SK-N-SH treated with all-trans-retinoic acid at 6 μM for 48 hours (cell line): ENCODE measurements around the gene MTREX.

Experiments
- BACH2 ChIP-seq: fragments of 250-450 bp; sonication (Bioruptor Pico); IDR thresholded peaks from 2 replicates; pipeline ENCODE4 v1.9.0; 2021; ENCODE audit warnings: mild to moderate bottlenecking, borderline replicate concordance
- RARB ChIP-seq: fragments of 250-450 bp; sonication (Bioruptor Pico); IDR thresholded peaks from 2 replicates; pipeline ENCODE4 v1.8.0; 2021; ENCODE audit warnings: mild to moderate bottlenecking, moderate library complexity
- ZNF565 ChIP-seq: fragments of 450-650 bp; formaldehyde crosslinking; conservative IDR thresholded peaks from 2 replicates; pipeline ENCODE4 v1.5.0; 2020; ENCODE audit warnings: low read depth, mild to moderate bottlenecking, moderate library complexity
- TF ChIP-seq, protein P1 (sequence below): fragments of 250-450 bp; sonication (Bioruptor Pico); IDR thresholded peaks from 2 replicates; pipeline ENCODE4 v1.5.0; 2020; ENCODE audit warnings: mild to moderate bottlenecking, moderate library complexity
- TF ChIP-seq, protein P2 (sequence below): fragments of 250-450 bp; sonication (Bioruptor Pico); IDR thresholded peaks from 2 replicates; pipeline ENCODE4 v1.8.0; 2020; ENCODE audit warnings: mild to moderate bottlenecking, moderate library complexity, borderline replicate concordance

DNA sequence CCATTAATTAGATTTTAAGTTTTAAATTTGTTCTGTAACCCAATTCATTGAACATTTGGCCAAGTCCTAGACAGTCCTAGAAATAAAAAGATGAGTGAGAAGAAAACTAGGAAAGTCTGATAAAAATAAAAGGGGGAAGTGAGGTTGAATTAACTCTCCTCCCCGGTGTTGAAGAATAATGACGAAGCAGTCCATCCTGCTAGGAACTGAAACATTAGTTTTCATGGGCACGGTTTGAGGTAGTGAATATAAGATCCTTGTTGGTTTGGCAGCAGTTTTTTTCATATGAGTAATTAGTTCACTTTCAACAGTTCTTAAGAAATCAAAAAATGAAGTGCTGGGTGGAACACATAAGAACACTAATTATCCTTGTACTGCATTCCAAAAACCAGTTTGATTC, 103.1 kb downstream of the MTREX start:
- TF ChIP-seq, protein P1, sequence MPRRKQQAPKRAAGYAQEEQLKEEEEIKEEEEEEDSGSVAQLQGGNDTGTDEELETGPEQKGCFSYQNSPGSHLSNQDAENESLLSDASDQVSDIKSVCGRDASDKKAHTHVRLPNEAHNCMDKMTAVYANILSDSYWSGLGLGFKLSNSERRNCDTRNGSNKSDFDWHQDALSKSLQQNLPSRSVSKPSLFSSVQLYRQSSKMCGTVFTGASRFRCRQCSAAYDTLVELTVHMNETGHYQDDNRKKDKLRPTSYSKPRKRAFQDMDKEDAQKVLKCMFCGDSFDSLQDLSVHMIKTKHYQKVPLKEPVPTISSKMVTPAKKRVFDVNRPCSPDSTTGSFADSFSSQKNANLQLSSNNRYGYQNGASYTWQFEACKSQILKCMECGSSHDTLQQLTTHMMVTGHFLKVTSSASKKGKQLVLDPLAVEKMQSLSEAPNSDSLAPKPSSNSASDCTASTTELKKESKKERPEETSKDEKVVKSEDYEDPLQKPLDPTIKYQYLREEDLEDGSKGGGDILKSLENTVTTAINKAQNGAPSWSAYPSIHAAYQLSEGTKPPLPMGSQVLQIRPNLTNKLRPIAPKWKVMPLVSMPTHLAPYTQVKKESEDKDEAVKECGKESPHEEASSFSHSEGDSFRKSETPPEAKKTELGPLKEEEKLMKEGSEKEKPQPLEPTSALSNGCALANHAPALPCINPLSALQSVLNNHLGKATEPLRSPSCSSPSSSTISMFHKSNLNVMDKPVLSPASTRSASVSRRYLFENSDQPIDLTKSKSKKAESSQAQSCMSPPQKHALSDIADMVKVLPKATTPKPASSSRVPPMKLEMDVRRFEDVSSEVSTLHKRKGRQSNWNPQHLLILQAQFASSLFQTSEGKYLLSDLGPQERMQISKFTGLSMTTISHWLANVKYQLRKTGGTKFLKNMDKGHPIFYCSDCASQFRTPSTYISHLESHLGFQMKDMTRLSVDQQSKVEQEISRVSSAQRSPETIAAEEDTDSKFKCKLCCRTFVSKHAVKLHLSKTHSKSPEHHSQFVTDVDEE (CRISPR knock-in tag): no peak
- TF ChIP-seq, protein P2, sequence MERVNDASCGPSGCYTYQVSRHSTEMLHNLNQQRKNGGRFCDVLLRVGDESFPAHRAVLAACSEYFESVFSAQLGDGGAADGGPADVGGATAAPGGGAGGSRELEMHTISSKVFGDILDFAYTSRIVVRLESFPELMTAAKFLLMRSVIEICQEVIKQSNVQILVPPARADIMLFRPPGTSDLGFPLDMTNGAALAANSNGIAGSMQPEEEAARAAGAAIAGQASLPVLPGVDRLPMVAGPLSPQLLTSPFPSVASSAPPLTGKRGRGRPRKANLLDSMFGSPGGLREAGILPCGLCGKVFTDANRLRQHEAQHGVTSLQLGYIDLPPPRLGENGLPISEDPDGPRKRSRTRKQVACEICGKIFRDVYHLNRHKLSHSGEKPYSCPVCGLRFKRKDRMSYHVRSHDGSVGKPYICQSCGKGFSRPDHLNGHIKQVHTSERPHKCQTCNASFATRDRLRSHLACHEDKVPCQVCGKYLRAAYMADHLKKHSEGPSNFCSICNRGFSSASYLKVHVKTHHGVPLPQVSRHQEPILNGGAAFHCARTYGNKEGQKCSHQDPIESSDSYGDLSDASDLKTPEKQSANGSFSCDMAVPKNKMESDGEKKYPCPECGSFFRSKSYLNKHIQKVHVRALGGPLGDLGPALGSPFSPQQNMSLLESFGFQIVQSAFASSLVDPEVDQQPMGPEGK (CRISPR knock-in tag): no peak
- TF ChIP-seq ZNF565 (CRISPR knock-in tag): no peak
- no peak for TF ChIP-seq BACH2
- TF ChIP-seq RARB (CRISPR knock-in tag): no peak
